ENCODE data around the gene PLA2G3.

DNA sequence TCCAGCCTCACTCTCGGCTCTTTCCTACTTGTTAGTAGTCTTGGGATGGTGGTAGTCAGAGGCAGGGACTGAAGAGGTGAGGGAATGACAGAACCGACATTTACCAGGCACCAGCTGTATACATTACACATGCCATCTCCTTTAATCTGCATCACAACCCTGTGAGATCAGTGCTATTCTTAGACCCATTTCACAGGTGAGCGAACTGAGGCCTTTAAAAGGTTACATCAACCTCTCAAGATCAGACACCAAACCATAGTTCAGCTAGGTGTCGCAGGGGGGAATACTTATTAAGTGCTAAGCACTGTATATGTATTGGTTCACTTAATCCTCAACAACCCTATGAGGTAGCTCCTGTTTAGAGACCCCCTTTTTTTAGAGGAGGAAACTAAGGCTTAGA lies 5.6 kb downstream of the PLA2G3 start:
- TF ChIP-seq, protein P1, sequence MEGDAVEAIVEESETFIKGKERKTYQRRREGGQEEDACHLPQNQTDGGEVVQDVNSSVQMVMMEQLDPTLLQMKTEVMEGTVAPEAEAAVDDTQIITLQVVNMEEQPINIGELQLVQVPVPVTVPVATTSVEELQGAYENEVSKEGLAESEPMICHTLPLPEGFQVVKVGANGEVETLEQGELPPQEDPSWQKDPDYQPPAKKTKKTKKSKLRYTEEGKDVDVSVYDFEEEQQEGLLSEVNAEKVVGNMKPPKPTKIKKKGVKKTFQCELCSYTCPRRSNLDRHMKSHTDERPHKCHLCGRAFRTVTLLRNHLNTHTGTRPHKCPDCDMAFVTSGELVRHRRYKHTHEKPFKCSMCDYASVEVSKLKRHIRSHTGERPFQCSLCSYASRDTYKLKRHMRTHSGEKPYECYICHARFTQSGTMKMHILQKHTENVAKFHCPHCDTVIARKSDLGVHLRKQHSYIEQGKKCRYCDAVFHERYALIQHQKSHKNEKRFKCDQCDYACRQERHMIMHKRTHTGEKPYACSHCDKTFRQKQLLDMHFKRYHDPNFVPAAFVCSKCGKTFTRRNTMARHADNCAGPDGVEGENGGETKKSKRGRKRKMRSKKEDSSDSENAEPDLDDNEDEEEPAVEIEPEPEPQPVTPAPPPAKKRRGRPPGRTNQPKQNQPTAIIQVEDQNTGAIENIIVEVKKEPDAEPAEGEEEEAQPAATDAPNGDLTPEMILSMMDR (IDR thresholded peaks at IDR 0.05; ENCODE audit: low read depth, low read length) = no peak
- TF ChIP-seq EZH2phosphoT487 (IDR thresholded peaks at IDR 0.05; ENCODE audit: low read depth) = no peak

Measured in OCI-LY3 (cell line).